ENCODE results near the gene SLC25A43.
"Not testable (repeated sequence)": the region's sequence is repeated elsewhere in the genome, so short reads cannot be mapped to it uniquely, and the experiment has no call there.

Gene SLC25A43

DNA sequence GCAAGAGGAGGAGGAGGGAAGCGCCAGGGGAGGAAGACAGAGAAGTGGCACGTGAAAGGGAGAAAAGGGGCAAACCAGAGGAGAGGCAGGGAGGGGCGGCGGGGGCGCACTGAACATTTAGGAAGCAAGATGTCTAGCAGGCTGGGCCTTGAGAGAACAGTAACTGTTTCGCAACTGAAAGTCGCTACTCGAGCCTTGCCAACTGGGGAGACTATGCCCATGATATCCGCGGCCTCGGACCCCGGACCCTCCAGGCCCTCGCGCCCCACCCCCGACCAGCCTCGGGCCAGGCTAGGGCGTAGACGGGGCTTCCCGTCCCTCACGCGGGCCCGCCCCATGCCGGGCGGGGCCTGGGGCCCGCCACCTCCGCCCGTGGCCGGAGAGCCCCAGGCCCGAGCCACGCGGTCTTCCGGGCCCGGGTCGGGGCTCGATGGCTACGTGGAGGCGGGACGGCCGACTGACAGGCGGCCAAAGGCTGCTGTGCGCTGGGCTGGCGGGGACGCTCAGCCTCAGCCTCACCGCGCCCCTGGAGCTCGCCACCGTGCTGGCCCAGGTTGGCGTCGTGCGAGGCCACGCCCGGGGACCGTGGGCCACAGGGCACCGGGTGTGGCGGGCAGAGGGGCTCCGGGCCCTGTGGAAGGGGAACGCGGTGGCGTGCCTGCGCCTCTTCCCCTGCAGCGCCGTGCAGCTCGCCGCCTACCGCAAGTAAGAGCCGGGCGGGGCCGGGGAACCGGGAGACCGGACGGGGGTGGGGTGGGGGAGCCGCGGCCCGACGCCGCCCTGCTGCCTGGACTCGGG, at the start of gene SLC25A43:
SLC25A43 (plus strand) TSS at position 363 of the 798 bp plus-strand sequence; CDS start at position 431, 68 bp downstream.
- no peak for DNase-seq (ENCODE audit: extremely low read depth, low read depth)
- TF ChIP-seq, protein P1, sequence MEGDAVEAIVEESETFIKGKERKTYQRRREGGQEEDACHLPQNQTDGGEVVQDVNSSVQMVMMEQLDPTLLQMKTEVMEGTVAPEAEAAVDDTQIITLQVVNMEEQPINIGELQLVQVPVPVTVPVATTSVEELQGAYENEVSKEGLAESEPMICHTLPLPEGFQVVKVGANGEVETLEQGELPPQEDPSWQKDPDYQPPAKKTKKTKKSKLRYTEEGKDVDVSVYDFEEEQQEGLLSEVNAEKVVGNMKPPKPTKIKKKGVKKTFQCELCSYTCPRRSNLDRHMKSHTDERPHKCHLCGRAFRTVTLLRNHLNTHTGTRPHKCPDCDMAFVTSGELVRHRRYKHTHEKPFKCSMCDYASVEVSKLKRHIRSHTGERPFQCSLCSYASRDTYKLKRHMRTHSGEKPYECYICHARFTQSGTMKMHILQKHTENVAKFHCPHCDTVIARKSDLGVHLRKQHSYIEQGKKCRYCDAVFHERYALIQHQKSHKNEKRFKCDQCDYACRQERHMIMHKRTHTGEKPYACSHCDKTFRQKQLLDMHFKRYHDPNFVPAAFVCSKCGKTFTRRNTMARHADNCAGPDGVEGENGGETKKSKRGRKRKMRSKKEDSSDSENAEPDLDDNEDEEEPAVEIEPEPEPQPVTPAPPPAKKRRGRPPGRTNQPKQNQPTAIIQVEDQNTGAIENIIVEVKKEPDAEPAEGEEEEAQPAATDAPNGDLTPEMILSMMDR (IDR thresholded peaks at IDR 0.05; ENCODE audit: low read depth, low read length), result no peak

DNA sequence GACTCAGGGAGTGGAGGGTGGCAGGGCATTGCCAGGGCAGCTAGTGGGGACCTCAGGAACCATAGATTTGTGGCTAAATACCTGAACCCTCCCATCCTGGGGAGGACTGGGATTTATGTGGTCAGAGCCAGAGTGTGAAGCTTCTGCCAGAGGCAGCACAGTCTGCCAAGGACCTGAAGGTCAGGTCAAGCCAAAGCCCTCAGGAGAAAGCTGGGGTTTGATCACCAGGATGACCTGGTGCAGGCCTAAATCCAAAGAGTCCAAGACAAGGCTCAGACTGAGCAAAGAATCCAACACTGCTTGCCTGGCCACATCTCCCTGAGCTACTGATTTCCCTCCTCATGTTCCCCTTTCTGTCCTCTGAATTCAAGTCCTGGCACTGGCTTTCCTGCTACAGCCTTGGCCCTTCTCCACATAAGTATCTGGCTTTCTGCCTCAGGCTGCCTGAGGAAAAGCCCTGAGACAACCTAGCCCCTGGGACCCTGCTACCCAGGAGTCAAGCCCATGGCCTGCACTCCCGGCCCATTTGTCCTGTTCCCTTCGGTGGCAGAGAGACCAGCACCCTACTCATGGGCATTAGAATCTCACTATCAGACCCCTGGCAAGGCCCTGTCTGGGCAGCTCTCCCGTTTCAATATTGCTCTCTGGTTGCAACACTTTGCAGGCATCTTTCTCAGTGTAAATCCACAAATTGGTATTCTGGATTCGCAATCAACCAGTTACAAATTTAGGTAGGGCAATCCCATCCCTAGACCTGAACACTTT, 39.3 kb upstream of the SLC25A43 start:
- TF ChIP-seq, protein P1 (IDR thresholded peaks at IDR 0.05; ENCODE audit: low read depth, low read length), result no peak
- DNase-seq (ENCODE audit: extremely low read depth, low read depth), result no peak

DNA sequence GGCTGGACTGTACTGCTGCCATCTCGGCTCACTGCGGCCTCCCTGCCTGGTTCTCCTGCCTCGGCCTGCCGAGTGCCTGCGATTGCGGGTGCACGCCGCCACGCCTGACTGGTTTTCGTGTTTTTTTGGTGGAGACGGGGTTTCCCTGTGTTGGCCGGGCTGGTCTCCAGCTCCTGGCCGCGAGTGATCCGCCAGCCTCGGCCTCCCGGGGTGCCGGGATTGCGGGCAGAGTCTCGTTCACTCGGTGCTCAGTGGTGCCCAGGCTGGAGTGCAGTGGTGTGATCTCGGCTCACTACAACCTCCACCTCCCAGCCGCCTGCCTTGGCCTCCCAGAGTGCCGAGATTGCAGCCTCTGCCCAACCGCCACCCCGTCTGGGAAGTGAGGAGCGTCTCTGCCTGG, 37.7 kb upstream of the SLC25A43 start:
- not testable (repeated sequence) for DNase-seq (ENCODE audit: extremely low read depth, low read depth)

DNA sequence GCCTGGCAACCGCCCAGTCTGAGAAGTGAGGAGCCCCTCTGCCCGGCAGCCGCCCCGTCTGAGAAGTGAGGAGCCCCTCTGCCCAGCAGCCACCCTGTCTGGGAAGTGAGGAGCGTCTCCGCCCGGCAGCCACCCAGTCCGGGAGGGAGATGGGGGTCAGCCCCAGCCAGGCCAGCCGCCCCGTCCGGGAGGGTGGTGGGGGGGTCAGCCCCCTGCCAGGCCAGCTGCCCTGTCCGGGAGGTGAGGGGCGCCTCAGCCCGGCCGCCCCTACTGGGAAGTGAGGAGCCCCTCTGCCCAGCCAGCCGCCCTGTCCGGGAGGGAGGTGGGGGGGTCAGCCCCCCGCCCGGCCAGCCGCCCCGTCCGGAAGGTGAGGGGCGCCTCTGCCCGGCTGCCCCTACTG, 37.1 kb upstream of the SLC25A43 start:
- DNase-seq (ENCODE audit: extremely low read depth, low read depth), result not testable (repeated sequence)

DNA sequence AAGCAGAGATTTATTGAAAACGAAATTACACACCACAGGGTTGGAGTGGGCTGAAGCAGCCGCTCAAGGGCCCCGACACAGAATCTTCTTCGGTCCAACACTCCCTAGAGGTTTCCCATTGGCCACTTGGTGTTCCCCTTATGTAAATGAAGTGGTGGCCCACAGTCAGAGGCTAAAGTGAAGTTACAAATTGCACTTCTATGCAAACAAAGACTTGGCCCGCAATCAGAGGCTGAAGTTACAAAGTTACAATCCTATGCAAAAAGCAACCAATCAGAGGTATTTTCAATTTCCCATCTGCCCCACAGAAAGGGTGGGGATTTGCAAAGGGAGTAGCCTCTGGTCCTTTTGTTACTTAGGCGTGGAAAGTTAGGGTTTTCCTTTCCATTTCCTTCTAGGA, 35.7 kb upstream of the SLC25A43 start:
- TF ChIP-seq, protein P1 (IDR thresholded peaks at IDR 0.05; ENCODE audit: low read depth, low read length), result no peak
- no peak for DNase-seq (ENCODE audit: extremely low read depth, low read depth)

DNA sequence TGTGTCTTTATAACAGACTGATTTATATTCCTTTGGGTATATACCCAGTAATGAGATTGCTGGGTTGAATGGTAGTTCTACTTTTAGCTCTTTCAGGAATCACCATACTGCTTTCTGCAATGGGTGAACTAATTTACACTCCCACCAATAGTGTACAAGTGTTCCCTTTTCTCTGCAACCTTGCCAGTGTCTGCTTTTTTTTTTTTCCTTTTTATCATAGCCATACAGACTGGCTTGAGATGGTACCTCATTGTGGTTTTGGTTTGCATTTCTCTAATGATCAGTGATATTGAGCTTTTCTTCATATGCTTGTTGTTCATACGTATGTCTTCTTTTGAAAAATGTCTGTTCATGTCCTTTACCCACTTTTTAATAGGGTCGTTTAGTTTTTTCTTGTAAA, 27.3 kb upstream of the SLC25A43 start:
- not testable (repeated sequence) for DNase-seq (ENCODE audit: extremely low read depth, low read depth)

DNA sequence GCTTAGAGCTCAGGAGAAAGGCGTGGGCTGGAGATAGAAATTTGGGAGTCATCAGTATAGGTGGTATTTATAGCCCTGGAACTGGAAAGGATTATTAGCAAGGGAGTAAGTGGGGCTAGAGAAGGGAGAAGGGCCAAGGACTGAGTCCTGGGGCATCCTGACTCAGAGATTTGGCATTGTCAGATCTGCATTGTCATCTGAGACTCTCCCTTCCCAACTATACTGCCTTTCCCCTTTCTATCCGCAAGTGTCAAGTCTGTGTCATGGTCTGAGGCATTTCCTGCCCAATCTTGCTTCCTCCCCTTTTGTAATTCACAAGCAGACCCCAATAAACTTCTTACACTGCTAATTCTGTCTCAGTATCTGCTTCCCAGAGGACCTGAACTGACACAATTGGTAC, 24.4 kb upstream of the SLC25A43 start:
- DNase-seq (ENCODE audit: extremely low read depth, low read depth), result no peak

DNA sequence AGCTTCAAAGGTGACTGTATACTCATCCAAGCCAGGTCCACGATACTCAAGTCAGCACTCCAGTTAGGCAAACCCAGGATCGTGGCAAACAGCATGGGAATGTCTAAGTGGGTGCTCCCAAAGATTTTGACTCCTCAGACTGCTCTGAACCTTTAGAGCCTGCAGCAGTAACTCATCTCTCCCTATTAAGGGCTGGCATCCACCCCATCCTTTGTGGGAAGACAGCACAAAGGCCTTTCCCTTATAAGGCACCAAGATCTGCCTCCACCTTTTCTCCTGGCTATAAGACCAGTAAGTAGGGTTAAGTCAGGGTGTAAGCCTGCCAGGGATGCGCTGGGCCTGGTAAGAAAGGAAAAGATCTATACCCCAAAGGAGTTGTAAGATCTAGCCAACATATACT, 23.6 kb upstream of the SLC25A43 start:
- DNase-seq (ENCODE audit: extremely low read depth, low read depth), result no peak
- TF ChIP-seq, protein P1 (IDR thresholded peaks at IDR 0.05; ENCODE audit: low read depth, low read length), result no peak

More for the DNA sequence above, 24.4 kb upstream of the SLC25A43 start:
- TF ChIP-seq, protein P1 (IDR thresholded peaks at IDR 0.05; ENCODE audit: low read depth, low read length), result no peak

DNA sequence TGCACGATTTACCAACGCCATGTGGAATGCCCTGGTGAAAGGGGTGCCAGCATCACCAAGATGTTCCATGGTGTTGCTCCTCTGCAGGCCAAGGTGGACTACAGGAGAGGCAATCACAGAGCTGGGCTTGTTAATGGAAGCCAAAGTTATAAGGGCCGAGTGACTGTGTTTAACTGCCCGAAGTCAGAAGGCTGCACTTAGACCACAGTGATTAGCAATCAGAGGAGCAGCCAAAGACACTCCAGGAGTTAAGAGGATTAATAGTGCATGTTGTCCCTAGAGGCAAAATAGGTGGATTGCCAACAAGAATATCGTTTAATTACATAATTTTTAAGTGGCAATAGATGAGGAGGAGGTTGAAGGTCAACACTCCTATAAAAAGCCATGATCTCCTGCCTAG, 22.8 kb upstream of the SLC25A43 start:
- no peak for DNase-seq (ENCODE audit: extremely low read depth, low read depth)
- TF ChIP-seq, protein P1 (IDR thresholded peaks at IDR 0.05; ENCODE audit: low read depth, low read length), result no peak

Data from AG09319 (cell line).